RWPE1 (cell line): Measurements from ENCODE around the gene CBARP.

Experiments
- CTCF ChIA-PET: fragments of 350-600 bp; sonication (Branson Sonifier 250); formaldehyde crosslinking; extraction: SDS; loops from one replicate; lab custom pipeline; 2021; lab: Yijun Ruan, JAX
- POLR2A ChIA-PET: fragments of 400-600 bp; formaldehyde crosslinking; extraction: SDS; loops from one replicate; lab custom pipeline; 2020; ENCODE audit warnings: antibody characterized with exemption; ENCODE audit not compliant: low non-redundant PET; lab: Yijun Ruan, JAX
- DNase-seq: peaks from one replicate; pipeline ENCODE4 v3.0.0; 2012; ENCODE audit warnings: low spot score
- H3K27ac ChIP-seq: fragments of 450-650 bp; 2 replicates; pipeline ENCODE4 v1.5.1; 2017
- CTCF ChIP-seq: fragments of 450-650 bp; conservative IDR thresholded peaks from 2 replicates; pipeline ENCODE4 v1.5.1; 2017; ENCODE audit warnings: low read depth, mild to moderate bottlenecking

CBARP gene

DNA sequence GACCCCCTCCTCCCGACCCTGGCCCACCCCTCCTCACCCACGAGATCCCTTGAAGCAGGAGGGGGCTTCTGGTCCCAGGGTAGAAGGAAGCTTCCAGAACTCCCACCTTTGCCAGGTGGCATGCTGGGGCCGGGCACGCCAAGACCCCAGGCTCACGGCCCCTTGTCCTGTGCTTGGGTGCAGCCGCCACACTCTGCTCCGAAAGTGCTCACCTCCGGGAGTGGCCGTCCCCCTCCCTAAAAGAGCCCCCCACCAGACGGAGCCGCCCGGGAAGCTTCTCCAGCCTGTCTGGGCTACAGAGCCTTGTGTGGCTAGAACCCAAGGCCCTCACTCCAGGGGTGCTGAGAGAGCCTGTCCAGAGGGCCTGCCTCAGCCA, 46.1 kb upstream of the CBARP start:
- no peak for DNase-seq
- CTCF ChIA-PET = interaction anchor here (0.7 kb wide), 1 partner anchor 137 kb away, joined by 3 read pairs; no protein-coding TSS in a partner anchor
- peak overlapping the region; percentile 32 for H3K27ac ChIP-seq
- no peak for TF ChIP-seq CTCF
- POLR2A ChIA-PET = no interaction called here

DNA sequence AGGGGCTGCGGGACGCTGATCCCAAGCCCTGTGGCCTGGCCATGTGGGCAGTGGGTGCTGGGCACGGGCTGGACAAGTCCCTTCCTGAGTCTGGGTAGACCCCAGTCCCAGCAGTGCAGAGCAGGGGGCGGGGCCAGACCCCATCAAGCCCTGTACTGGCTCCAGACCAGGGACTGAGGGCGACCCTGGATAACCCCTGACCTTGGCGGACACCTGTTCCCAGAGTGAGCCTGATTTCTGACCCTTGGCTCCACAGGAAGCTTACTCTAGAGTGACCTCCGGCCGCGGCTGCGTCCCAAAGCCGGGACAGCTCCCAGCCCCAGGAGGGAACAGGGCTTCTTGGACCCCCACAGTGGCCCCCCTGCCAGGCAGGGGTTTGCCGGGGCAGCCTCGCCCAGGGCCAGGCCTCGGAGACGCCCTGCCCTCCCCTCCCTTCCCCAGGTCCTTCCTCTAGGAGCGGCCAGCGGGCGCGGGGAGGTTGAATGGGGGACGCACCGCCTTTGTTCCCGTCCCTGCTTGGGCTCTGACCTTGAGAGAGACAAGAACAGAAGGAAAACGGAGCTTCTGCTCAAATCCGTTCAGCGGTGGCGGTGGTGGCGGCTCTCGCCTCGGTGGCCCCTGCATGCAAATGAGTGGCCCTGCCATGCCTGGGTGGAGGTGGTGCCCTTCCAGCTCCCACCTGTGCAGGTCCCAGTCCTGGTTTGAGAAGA, 45.6 kb upstream of the CBARP start:
- TF ChIP-seq CTCF = no peak
- POLR2A ChIA-PET = no interaction called here
- no peak overlapping the region for H3K27ac ChIP-seq
- CTCF ChIA-PET = interaction anchor here (0.5 to 0.7 kb wide), 2 partner anchors 11 to 137 kb away, joined by 3 to 5 read pairs; no protein-coding TSS in a partner anchor
- no peak for DNase-seq

- H3K27ac ChIP-seq = no peak overlapping the region
- DNase-seq = no peak
- CTCF ChIA-PET = interaction anchor here (0.5 kb wide), 1 partner anchor 11 kb away, joined by 5 read pairs; no protein-coding TSS in a partner anchor
- POLR2A ChIA-PET = no interaction called here
- TF ChIP-seq CTCF = no peak
These were observed 44.9 kb upstream of the CBARP start for GRCh38 chr19:1282588-1283206.

- POLR2A ChIA-PET = no interaction called here
- CTCF ChIA-PET = no interaction called here
- no peak for DNase-seq
These were observed 43.9 kb upstream of the CBARP start for GRCh38 chr19:1281569-1282287.

GRCh38 chr19:1280636-1281568, 43.1 kb upstream of the CBARP start:
- no peak for DNase-seq
- ChIA-PET POLR2A (no interaction called here), CTCF (interaction anchor here (0.6 to 1.7 kb wide), 6 partner anchors 10 to 1619 kb away, joined by 3 to 12 read pairs (median 3); no protein-coding TSS in a partner anchor)
- no peak for TF ChIP-seq CTCF
- peak overlapping the region; percentile 100 for H3K27ac ChIP-seq

More at GRCh38 chr19:1281569-1282287, 43.9 kb upstream of the CBARP start:
- H3K27ac ChIP-seq = no peak overlapping the region
- no peak for TF ChIP-seq CTCF
